MM.1S (cell line): Measurements from ENCODE around the gene ARID5A.

Experiments
- EZH2phosphoT487 ChIP-seq: fragments of 300-600 bp; sonication (generic); IDR thresholded peaks from 2 replicates; pipeline ENCODE4 v1.6.1; 2018; ENCODE audit warnings: antibody characterized with exemption, low read length
- TF ChIP-seq, protein P1 (sequence below): fragments of 300-600 bp; sonication (generic); IDR thresholded peaks from 2 replicates; pipeline ENCODE4 v1.5.1; 2016; ENCODE audit warnings: antibody characterized with exemption, low read length, mixed read lengths

- TF ChIP-seq, protein P1, sequence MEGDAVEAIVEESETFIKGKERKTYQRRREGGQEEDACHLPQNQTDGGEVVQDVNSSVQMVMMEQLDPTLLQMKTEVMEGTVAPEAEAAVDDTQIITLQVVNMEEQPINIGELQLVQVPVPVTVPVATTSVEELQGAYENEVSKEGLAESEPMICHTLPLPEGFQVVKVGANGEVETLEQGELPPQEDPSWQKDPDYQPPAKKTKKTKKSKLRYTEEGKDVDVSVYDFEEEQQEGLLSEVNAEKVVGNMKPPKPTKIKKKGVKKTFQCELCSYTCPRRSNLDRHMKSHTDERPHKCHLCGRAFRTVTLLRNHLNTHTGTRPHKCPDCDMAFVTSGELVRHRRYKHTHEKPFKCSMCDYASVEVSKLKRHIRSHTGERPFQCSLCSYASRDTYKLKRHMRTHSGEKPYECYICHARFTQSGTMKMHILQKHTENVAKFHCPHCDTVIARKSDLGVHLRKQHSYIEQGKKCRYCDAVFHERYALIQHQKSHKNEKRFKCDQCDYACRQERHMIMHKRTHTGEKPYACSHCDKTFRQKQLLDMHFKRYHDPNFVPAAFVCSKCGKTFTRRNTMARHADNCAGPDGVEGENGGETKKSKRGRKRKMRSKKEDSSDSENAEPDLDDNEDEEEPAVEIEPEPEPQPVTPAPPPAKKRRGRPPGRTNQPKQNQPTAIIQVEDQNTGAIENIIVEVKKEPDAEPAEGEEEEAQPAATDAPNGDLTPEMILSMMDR: no peak
- TF ChIP-seq EZH2phosphoT487: no peak
These were observed 16.3 kb upstream of the ARID5A start for GRCh38 chr2:96520231-96520630.
